T-helper 17 cell (primary cell): ENCODE data around the gene SPOCK1. TPM values are rescaled to one million over a fixed set of nuclear protein-coding genes. Genes with fewer than 3 reads are reported as not detected.

Experiments
- ATAC-seq: fragments of 150-1000 bp; cut with Tn5 transposase; 2 replicates; pipeline ENCODE4 v1.10.0; 2021; ENCODE audit warnings: mild to moderate bottlenecking, moderate library complexity
- DNase-seq, 3 donors: peaks; one replicate each; pipeline versions ENCODE4 v3.0.0 to v3.0.0-alpha.2; 2020 to 2021
- H3K9me3 ChIP-seq: one replicate; pipeline ENCODE4 v1.7.0; 2013; ENCODE audit warnings: low read length, mild to moderate bottlenecking; ENCODE audit not compliant: control insufficient read depth, poor library complexity, severe bottlenecking
- H3K27ac Mint-ChIP-seq: one replicate; pipeline ENCODE4 v1.8.0; 2022; ENCODE audit warnings: mild to moderate bottlenecking, moderate library complexity, mixed read lengths
- H3K27me3 Mint-ChIP-seq: one replicate; pipeline ENCODE4 v1.8.0; 2022; ENCODE audit warnings: mixed read lengths
- H3K36me3 Mint-ChIP-seq: one replicate; pipeline ENCODE4 v1.8.0; 2022; ENCODE audit warnings: low read depth, mixed read lengths
- H3K4me1 Mint-ChIP-seq: one replicate; pipeline ENCODE4 v1.8.0; 2022; ENCODE audit warnings: mild to moderate bottlenecking, mixed read lengths
- H3K4me3 Mint-ChIP-seq: one replicate; pipeline ENCODE4 v1.8.0; 2022; ENCODE audit warnings: mild to moderate bottlenecking, moderate library complexity, mixed read lengths
- total RNA-seq, 4 donors: library from RNA in 2 of 4; stranded (reverse) in 2 of 4; gene quantifications; one replicate each; pipeline ENCODE4 v1.2.3 and lab custom pipeline; 2022 to 2026

SPOCK1 gene
- total RNA-seq, 2 donors from 2014 or later, result not detected

DNA sequence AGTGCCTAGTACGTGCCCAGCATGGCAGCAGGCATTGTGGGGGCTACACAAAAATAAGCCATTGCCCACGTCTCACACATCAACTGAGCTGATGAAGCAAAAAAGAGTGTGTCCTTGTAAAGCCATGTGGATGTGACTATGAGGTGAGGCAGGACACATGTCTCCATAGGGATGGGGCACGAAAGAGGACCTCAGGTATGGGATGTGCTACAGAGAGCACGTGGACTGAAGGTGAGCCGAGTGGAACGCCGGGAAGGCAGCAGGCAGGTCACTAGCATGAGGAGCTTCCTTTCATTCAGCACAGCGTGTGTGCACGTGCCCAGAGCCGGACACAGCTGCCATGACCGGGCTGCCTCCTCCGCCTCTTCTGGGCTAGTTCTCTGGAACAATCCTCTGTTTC, 429.8 kb downstream of the SPOCK1 start:
- Mint-ChIP-seq H3K4me1 (no peaks in the 10 kb centered on the region), H3K36me3 (no peaks in the 10 kb centered on the region), H3K27ac (no peak overlapping the region), H3K4me3 (no peak overlapping the region), H3K27me3 (peaks cover 11% of the 10 kb centered on the region)
- H3K9me3 ChIP-seq, result no peaks in the 10 kb centered on the region
- no peak for ATAC-seq
- no peak for DNase-seq

DNA sequence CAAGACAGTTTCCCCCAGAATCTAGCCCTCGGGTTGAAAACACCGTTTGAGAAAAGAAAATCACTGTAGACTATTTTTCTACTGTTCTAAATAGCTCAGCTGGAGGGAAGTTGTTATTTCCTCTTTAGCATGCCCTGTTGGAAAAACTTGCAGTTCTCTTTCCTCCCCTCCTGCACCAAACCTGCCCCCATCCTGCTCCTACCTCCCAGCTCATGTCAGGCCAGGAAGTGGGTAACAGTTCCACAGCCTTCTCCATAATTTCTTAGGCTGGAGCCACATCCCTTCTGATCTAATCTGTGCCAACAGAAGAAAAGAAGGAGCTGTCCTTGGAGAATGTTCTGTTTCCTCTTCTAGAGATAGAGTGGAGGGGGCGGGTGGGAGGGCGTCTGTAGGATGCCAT, 437.7 kb downstream of the SPOCK1 start:
- Mint-ChIP-seq H3K27ac (no peak overlapping the region), H3K4me1 (no peaks in the 10 kb centered on the region), H3K36me3 (no peaks in the 10 kb centered on the region), H3K4me3 (no peak overlapping the region), H3K27me3 (peaks cover 11% of the 10 kb centered on the region)
- DNase-seq (no peak), ATAC-seq (no peak)
- peaks cover 6% of the 10 kb centered on the region for H3K9me3 ChIP-seq

DNA sequence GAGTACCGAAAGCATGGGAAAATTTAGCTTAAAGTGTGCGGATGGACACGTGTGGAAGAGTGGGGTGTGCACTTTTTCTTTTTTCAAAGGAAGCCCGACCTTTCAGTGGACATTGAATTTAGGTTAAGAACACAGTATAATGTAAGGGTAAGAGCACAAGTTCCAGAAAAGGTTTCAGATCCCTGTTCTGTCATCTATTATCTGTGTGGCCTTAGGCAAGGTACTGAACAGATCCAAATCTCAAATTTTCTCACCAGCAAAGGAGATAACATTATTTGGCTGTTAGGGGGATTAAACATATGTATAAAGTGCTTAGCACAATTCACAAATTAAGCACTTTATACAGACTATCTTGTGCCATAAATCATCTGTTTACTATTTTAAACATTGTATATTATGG, 441.0 kb downstream of the SPOCK1 start:
- ATAC-seq, result no peak
- no peak overlapping the region for H3K27ac Mint-ChIP-seq
- no peak for DNase-seq
- H3K4me3 Mint-ChIP-seq, result no peak overlapping the region
- H3K9me3 ChIP-seq, result no peaks in the 10 kb centered on the region
- peaks cover 10% of the 10 kb centered on the region for H3K27me3 Mint-ChIP-seq
- no peaks in the 10 kb centered on the region for H3K4me1 Mint-ChIP-seq
- H3K36me3 Mint-ChIP-seq, result no peaks in the 10 kb centered on the region

DNA sequence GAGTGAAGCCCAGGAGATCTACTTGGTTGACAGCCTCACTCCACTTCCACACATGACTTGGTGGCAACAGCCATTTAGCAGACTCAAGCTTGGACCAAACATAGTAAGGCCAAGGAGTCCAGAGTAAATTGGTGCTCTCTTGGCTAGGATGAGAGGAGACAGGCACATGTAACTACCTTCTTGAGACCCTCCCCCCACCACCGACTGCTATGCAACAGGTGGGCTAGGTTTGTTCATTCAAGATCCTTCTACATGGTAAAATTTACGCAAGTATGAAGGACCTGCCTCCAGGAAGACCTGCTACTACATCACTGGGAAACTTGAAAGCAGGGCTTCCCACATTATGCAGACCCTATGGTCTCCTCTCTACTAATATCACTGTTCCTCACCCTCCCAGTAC, 442.4 kb downstream of the SPOCK1 start:
- no peak overlapping the region for H3K4me3 Mint-ChIP-seq
- H3K36me3 Mint-ChIP-seq, result no peaks in the 10 kb centered on the region
- ATAC-seq, result no peak
- peaks cover 14% of the 10 kb centered on the region for H3K27me3 Mint-ChIP-seq
- H3K27ac Mint-ChIP-seq, result no peak overlapping the region
- H3K9me3 ChIP-seq, result no peaks in the 10 kb centered on the region
- DNase-seq, result no peak
- no peaks in the 10 kb centered on the region for H3K4me1 Mint-ChIP-seq

DNA sequence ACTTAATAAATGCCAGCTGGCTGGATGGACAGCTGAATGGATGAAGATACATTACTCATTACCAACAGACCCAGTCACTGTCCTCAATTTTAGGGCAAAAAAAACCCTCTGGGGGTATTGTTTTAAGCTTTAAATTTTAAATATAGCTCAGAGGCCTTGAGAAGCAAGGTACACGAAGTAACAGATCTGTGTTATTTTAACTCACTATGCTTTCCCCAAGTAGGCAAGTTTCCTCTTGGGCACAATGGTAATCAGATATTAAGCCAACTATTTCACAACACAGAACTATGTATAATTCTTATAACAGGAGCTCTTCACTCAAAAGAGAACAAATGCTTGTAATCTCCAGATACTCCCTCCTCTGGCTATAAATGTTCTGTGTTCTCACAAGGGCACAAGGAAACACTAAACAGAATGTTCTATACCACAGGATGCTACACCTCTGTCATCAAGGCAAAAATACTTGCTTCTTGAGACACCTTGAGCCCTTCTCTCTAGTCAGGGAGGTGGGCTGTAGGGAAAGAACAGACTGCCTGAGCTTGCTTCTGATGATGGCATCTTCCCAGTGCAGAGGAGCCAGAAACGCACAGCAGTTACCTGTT, 443.8 kb downstream of the SPOCK1 start:
- DNase-seq (no peak), ATAC-seq (no peak)
- Mint-ChIP-seq H3K4me3 (no peak overlapping the region), H3K27ac (no peak overlapping the region), H3K36me3 (no peaks in the 10 kb centered on the region), H3K4me1 (no peaks in the 10 kb centered on the region), H3K27me3 (peaks cover 14% of the 10 kb centered on the region)
- no peaks in the 10 kb centered on the region for H3K9me3 ChIP-seq

DNA sequence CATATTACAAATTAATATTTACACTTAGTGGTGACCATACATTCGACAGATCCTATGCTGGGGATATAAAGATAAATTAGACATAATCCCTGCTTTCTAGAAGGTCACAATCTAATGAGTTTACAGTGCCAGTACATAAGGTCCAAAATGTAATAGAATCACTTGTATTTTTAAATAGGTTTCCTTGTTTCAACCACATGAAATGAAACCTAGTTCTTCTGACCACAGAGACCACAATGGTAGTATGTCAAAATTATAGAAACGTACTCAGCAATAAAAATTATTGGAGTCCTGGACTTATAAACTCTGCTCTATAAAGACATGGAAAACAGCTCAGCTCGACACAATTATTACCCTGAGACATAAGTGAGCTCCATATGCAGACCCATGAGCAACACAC, 444.3 kb downstream of the SPOCK1 start:
- no peaks in the 10 kb centered on the region for H3K4me1 Mint-ChIP-seq
- H3K9me3 ChIP-seq, result no peaks in the 10 kb centered on the region
- no peaks in the 10 kb centered on the region for H3K36me3 Mint-ChIP-seq
- ATAC-seq (no peak), DNase-seq (no peak)
- H3K27me3 Mint-ChIP-seq, result peaks cover 14% of the 10 kb centered on the region
- no peak overlapping the region for H3K4me3 Mint-ChIP-seq
- no peak overlapping the region for H3K27ac Mint-ChIP-seq

DNA sequence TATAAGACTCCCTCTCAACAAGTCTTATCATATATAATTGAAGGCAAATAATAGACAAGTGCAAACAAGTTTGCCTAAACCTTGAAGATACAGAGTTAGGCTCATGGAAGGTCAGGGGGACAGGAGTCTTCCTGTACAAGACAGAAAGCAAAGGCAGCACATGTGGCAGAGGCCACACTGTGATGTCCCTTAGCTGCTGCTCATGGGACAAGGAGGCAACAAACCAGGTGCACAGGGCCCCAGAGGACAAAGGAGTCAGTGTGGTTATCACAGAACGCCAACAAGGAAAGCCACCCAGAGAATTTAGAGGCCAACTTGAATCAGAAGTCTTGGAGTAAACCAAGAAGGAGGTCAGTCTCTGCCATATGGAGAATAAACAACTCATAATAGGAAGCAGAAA, 444.8 kb downstream of the SPOCK1 start:
- no peaks in the 10 kb centered on the region for H3K4me1 Mint-ChIP-seq
- no peak overlapping the region for H3K4me3 Mint-ChIP-seq
- H3K9me3 ChIP-seq, result no peaks in the 10 kb centered on the region
- H3K27ac Mint-ChIP-seq, result no peak overlapping the region
- no peak for ATAC-seq
- peaks cover 14% of the 10 kb centered on the region for H3K27me3 Mint-ChIP-seq
- DNase-seq, result no peak
- no peaks in the 10 kb centered on the region for H3K36me3 Mint-ChIP-seq

DNA sequence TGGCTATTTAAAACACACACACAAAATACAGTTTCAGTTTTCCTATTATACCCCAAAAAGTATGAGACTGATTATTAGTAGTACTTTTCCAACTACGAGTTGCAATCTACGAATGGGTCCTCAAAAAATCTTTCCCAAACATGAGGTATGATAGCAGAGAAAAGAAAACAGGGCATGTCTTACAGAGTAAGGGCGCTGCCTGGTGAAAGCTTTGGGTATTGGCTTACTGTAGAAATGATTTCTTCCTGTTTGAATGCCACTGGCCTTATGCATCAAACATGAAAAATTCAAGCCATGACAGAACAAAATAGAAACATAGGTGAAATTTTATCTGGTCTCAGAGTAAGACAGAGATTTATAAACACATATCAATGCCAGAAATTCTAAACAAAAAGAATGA, 448.0 kb downstream of the SPOCK1 start:
- no peak for ATAC-seq
- no peak overlapping the region for H3K4me3 Mint-ChIP-seq
- no peak for DNase-seq
- no peak overlapping the region for H3K27ac Mint-ChIP-seq
- H3K36me3 Mint-ChIP-seq, result no peaks in the 10 kb centered on the region
- H3K4me1 Mint-ChIP-seq, result no peaks in the 10 kb centered on the region
- H3K27me3 Mint-ChIP-seq, result peaks cover 9% of the 10 kb centered on the region
- H3K9me3 ChIP-seq, result no peaks in the 10 kb centered on the region

DNA sequence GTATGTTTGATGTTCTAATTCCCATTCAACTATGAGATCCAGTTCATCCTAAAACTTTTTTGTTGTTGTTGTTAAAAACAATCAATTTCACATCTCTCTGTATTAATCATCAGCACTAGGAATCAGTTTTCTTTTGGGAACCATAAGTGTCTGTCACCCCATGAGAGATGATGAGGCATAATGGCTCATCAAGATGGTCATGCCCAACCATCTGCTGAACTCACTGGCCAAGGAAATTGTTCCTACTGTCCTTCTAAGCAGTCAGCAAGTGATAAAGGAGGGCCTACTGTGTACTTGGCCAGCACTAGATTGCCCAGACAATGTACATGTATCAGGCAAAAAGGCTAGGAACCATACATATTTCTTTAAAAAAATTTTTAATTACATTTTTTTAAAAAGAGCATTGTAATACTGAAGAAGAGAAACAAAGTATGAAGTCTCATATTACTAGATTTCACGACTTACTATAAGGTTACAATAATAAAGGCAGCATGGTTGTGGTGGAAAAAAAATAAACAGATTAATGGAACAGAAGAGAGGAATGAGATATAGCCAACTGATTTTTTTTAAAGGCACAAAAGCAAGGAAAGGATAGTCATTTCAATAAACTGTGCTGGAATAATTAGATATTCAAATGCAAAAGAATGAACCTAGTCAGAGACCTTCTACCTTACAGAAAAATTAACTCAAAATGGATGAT, 458.3 kb downstream of the SPOCK1 start:
- Mint-ChIP-seq H3K4me3 (no peak overlapping the region), H3K4me1 (no peaks in the 10 kb centered on the region), H3K27me3 (peaks cover 9% of the 10 kb centered on the region), H3K36me3 (no peaks in the 10 kb centered on the region), H3K27ac (no peak overlapping the region)
- ATAC-seq (no peak), DNase-seq (no peak)
- no peaks in the 10 kb centered on the region for H3K9me3 ChIP-seq

DNA sequence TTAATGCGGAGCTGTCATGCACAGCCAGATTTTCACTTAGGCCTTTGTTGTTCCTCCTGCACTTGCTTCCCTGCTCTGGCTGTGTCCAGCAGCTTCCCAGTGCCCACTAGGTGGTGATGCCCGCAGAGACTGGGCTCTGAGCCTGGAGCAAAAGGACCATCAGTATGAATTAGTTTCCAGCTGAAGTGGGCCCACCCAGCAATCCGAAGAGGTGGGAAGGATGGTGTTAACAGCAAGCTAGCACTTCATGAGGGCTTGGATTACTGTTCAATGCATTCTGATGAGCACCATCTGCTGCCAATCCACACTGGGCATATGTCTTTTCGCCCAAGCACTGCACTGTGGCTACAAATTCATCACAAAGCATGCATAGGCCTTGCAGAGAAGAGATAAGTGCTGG, 459.1 kb downstream of the SPOCK1 start:
- Mint-ChIP-seq H3K27me3 (peaks cover 9% of the 10 kb centered on the region), H3K4me1 (no peaks in the 10 kb centered on the region), H3K36me3 (no peaks in the 10 kb centered on the region), H3K4me3 (no peak overlapping the region), H3K27ac (no peak overlapping the region)
- H3K9me3 ChIP-seq, result no peaks in the 10 kb centered on the region
- no peak for DNase-seq
- no peak for ATAC-seq

DNA sequence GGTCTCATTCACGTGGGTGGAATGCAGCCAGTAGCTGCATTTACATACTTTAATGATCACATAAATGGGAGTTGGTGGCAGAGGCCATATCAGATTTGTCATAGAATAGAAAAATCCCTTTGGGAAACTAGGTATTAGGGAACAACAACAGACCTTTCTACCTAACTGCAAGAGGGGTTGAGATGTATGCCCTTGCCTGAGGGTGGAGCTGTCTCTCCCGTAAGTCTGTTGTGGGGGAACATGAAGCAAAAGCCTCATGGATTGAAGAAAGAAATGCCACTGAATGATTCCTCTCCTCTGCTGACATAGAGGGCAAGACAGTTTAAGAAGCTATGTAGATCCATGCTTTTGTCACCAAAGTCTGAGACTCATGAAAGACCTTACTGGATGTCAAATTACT, 461.3 kb downstream of the SPOCK1 start:
- H3K9me3 ChIP-seq, result no peaks in the 10 kb centered on the region
- Mint-ChIP-seq H3K27me3 (peaks cover 9% of the 10 kb centered on the region), H3K36me3 (no peaks in the 10 kb centered on the region), H3K4me1 (no peaks in the 10 kb centered on the region), H3K27ac (no peak overlapping the region), H3K4me3 (no peak overlapping the region)
- DNase-seq (no peak), ATAC-seq (no peak)

DNA sequence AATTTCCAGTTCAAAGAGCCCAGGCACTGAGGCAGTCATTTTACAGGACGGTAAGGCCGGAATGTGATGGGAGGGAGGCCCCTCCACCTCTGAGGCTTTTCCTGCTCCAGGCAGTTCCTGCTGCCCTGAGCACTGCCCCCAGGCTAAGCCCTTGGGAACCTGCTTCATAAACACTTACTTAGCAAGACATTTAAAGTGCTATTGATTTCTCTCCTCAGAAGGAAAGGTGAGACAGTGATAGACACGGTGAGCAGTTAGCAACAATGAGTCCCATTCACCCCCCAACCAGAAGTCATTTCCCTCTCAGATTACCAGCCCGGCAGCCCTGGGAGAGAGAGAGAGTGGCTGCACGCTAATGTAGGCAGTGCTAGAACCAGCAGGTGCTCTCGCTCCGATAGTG, 462.5 kb downstream of the SPOCK1 start:
- H3K9me3 ChIP-seq, result no peaks in the 10 kb centered on the region
- no peaks in the 10 kb centered on the region for H3K4me1 Mint-ChIP-seq
- DNase-seq, result no peak
- H3K27ac Mint-ChIP-seq, result no peak overlapping the region
- ATAC-seq, result no peak
- no peaks in the 10 kb centered on the region for H3K36me3 Mint-ChIP-seq
- no peak overlapping the region for H3K4me3 Mint-ChIP-seq
- peaks cover 9% of the 10 kb centered on the region for H3K27me3 Mint-ChIP-seq

DNA sequence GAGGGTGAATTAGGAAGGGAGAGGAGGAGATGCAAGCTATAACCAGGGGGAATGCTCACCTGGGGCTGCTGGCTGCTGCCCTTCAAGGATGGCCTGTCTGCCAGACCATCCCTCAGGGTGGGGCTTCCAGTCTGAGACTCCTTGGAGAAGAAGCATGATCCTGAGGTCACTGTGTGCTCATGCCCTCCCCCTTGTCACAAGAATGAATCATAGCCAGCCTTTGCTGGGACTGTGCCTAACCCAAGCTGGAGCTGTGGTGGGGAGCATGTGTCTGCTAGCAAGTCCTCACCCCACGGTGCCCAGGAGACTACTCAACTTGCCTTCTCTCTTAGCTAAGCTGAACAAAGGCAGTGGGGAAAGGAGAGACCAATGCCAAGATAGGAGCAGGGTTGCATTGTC, 463.6 kb downstream of the SPOCK1 start:
- H3K4me1 Mint-ChIP-seq, result no peaks in the 10 kb centered on the region
- no peaks in the 10 kb centered on the region for H3K36me3 Mint-ChIP-seq
- no peak overlapping the region for H3K27ac Mint-ChIP-seq
- DNase-seq (no peak), ATAC-seq (no peak)
- no peak overlapping the region for H3K4me3 Mint-ChIP-seq
- H3K27me3 Mint-ChIP-seq, result peaks cover 9% of the 10 kb centered on the region
- H3K9me3 ChIP-seq, result no peaks in the 10 kb centered on the region

DNA sequence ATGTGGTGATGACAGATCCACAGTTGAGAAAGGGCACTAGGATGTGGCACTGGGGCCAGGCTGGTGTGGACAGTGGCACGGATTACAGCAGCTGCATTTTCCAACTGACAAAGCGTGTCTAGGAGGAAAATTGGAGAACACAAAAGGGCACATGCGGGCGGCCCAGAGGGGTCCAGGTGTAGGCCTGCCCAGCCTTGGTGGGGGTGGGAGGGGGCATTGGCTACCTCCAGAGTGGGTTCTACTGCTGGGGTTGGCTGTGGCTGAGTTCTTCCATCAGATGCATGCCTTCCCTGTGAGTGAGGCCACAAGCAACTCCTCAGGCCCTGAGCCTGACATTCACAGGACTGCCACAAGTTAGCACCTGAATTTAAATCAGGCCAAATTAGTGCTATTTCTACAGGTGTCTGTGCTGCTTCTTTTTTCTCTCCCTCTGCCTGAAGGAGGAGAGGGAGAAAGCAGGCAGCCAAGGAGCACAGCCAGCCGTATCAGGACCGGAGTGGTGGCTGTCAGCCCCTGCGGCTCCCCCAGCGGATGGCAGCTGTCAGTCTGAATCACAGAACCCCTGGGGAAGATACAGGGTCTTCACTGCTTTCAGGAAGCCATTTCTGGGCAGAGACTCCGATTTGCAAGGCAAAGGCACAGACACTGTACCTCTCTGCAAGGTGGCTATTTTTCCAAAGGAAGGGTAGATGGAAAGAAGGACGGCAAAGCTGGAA, 464.2 kb downstream of the SPOCK1 start:
- peaks cover 9% of the 10 kb centered on the region for H3K27me3 Mint-ChIP-seq
- H3K4me3 Mint-ChIP-seq, result no peak overlapping the region
- H3K9me3 ChIP-seq, result no peaks in the 10 kb centered on the region
- DNase-seq, result no peak
- ATAC-seq, result no peak
- no peaks in the 10 kb centered on the region for H3K36me3 Mint-ChIP-seq
- no peak overlapping the region for H3K27ac Mint-ChIP-seq
- no peaks in the 10 kb centered on the region for H3K4me1 Mint-ChIP-seq
